ENCODE measurements around the gene FHIP1A.

The FHIP1A gene

GRCh38 chr4:151422854-151423253 lies 13.9 kb downstream of the FHIP1A start:
- no peak overlapping the region for H3K4me2 ChIP-seq (ENCODE audit: low read length)
- no peak overlapping the region for H3K27ac ChIP-seq (ENCODE audit: low read length)
- no peaks in the 10 kb centered on the region for H3K36me3 ChIP-seq (replicated peaks; ENCODE audit: low read depth, low read length)
- H2AFZ ChIP-seq (ENCODE audit: low read depth, low read length): no peak overlapping the region
- H3K9me3 ChIP-seq (ENCODE audit: insufficient read depth, low read length): no peaks in the 10 kb centered on the region
- no peaks in the 10 kb centered on the region for H3K79me2 ChIP-seq (ENCODE audit: low read length)
- H3K9ac ChIP-seq (ENCODE audit: low read length): no peak overlapping the region
- TF ChIP-seq EZH2phosphoT487 (IDR thresholded peaks at IDR 0.05; ENCODE audit: low read depth) (no peak), CTCF (IDR thresholded peaks at IDR 0.05; ENCODE audit: low read depth, low read length) (no peak)
- no peak overlapping the region for H3K4me3 ChIP-seq (ENCODE audit: low read length)
- H3K27me3 ChIP-seq (ENCODE audit: low read depth, low read length): peaks cover 7% of the 10 kb centered on the region; the same call in 1 of the 2 replicates
- H4K20me1 ChIP-seq (ENCODE audit: insufficient read depth, low read length): no peaks in the 10 kb centered on the region
- H3K4me1 ChIP-seq (ENCODE audit: low read length): no peaks in the 10 kb centered on the region

- H3K4me1 ChIP-seq (ENCODE audit: low read length): peaks cover 6% of the 10 kb centered on the region
- H3K4me3 ChIP-seq (ENCODE audit: low read length): no peak overlapping the region
Measured at GRCh38 chr4:151426513-151426912, 17.5 kb downstream of the FHIP1A start.

DNA sequence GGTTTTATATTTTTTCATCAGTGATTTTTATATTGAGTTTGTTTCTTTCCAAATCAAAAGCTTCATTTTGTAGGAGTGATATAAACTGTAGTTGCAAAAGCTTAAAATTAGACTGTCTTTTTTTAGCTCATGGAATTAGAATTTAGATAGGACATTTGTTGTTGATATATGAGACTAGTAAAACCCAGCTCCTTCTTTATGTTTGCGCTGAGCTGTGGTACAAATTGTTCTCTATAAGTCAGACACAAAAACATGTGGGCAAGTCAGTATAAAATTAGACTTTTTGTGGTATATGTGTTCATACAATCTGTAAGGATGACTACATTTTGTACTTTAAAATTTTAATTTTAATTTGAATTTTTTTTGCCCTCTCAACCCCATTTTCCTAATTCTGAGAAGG lies 18.3 kb downstream of the FHIP1A start:
- Histone ChIP-seq H4K20me1 (ENCODE audit: insufficient read depth, low read length) (no peaks in the 10 kb centered on the region), H3K4me2 (ENCODE audit: low read length) (no peak overlapping the region), H3K9ac (ENCODE audit: low read length) (no peak overlapping the region), H3K9me3 (ENCODE audit: insufficient read depth, low read length) (no peaks in the 10 kb centered on the region), H3K27me3 (ENCODE audit: low read depth, low read length) (0 out of 2 replicates have a peak, but pooled peaks cover 4% of the 10 kb centered on the region), H3K36me3 (replicated peaks; ENCODE audit: low read depth, low read length) (no peaks in the 10 kb centered on the region), H2AFZ (ENCODE audit: low read depth, low read length) (no peak overlapping the region), H3K27ac (ENCODE audit: low read length) (no peak overlapping the region), H3K4me1 (ENCODE audit: low read length) (peaks cover 6% of the 10 kb centered on the region), H3K79me2 (ENCODE audit: low read length) (no peaks in the 10 kb centered on the region), H3K4me3 (ENCODE audit: low read length) (no peak overlapping the region)
- no peak for TF ChIP-seq EZH2phosphoT487 (IDR thresholded peaks at IDR 0.05; ENCODE audit: low read depth)
- no peak for TF ChIP-seq CTCF (IDR thresholded peaks at IDR 0.05; ENCODE audit: low read depth, low read length)

More at GRCh38 chr4:151426513-151426912, 17.5 kb downstream of the FHIP1A start:
- Histone ChIP-seq H3K36me3 (replicated peaks; ENCODE audit: low read depth, low read length) (no peaks in the 10 kb centered on the region), H2AFZ (ENCODE audit: low read depth, low read length) (no peak overlapping the region), H3K27ac (ENCODE audit: low read length) (no peak overlapping the region), H3K27me3 (ENCODE audit: low read depth, low read length) (peaks cover 7% of the 10 kb centered on the region; the same call in 1 of the 2 replicates), H4K20me1 (ENCODE audit: insufficient read depth, low read length) (no peaks in the 10 kb centered on the region), H3K9ac (ENCODE audit: low read length) (no peak overlapping the region), H3K9me3 (ENCODE audit: insufficient read depth, low read length) (no peaks in the 10 kb centered on the region), H3K79me2 (ENCODE audit: low read length) (no peaks in the 10 kb centered on the region), H3K4me2 (ENCODE audit: low read length) (no peak overlapping the region)
- TF ChIP-seq EZH2phosphoT487 (IDR thresholded peaks at IDR 0.05; ENCODE audit: low read depth) (no peak), CTCF (IDR thresholded peaks at IDR 0.05; ENCODE audit: low read depth, low read length) (no peak)

DNA sequence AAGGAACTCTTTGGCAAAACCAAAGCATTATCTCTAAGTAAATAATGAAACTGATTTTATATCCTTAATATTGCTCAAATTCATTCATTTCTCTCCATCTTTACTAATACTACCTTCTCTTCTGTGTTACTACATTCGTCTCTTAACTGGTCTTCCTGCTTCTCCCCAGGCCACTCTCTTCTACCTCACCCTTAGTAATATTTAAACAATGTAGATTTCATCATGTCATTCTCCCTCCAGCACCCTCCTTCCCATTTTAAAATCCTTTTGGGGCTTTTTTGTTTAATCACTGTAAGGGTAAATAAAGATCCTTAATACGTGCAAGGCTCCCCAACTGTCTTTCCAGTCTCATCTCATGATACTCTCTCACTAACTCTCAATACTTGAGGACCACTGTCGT lies 19.4 kb downstream of the FHIP1A start:
- Histone ChIP-seq H3K4me2 (ENCODE audit: low read length) (no peak overlapping the region), H3K27ac (ENCODE audit: low read length) (no peak overlapping the region), H2AFZ (ENCODE audit: low read depth, low read length) (no peak overlapping the region), H3K27me3 (ENCODE audit: low read depth, low read length) (0 out of 2 replicates have a peak, but pooled peaks cover 4% of the 10 kb centered on the region), H3K9me3 (ENCODE audit: insufficient read depth, low read length) (no peaks in the 10 kb centered on the region), H3K4me1 (ENCODE audit: low read length) (peaks cover 6% of the 10 kb centered on the region), H4K20me1 (ENCODE audit: insufficient read depth, low read length) (no peaks in the 10 kb centered on the region), H3K9ac (ENCODE audit: low read length) (no peak overlapping the region), H3K36me3 (replicated peaks; ENCODE audit: low read depth, low read length) (no peaks in the 10 kb centered on the region), H3K79me2 (ENCODE audit: low read length) (no peaks in the 10 kb centered on the region), H3K4me3 (ENCODE audit: low read length) (no peak overlapping the region)
- TF ChIP-seq EZH2phosphoT487 (IDR thresholded peaks at IDR 0.05; ENCODE audit: low read depth) (no peak), CTCF (IDR thresholded peaks at IDR 0.05; ENCODE audit: low read depth, low read length) (no peak)
